Right lobe of liver (tissue), 4 donors: ENCODE measurements around the gene ZBTB7C.

ENCODE experiments used
- POLR2A ChIP-seq: fragments of 450-650 bp; IDR thresholded peaks from one replicate; pipeline ENCODE4 v1.6.1; 2017; ENCODE audit warnings: antibody characterized with exemption, mild to moderate bottlenecking
- TF ChIP-seq, protein P1 (sequence below), 4 donors: fragments of 200-600 bp in 3 of 4; fragments of 450-650 bp in 1 of 4; IDR thresholded peaks; one replicate each; pipeline versions ENCODE4 v1.5.1 to v1.8.0; 2016 to 2022; ENCODE audit warnings: antibody characterized with exemption in 4 of 4, mild to moderate bottlenecking in 2 of 4
- donor health status: DM: no; HTN: no; CAD: no.
- donor health status: DM: no; HTN: no; CAD: no.
- donor health status: DM: no; HTN: yes; CAD: no.

DNA sequence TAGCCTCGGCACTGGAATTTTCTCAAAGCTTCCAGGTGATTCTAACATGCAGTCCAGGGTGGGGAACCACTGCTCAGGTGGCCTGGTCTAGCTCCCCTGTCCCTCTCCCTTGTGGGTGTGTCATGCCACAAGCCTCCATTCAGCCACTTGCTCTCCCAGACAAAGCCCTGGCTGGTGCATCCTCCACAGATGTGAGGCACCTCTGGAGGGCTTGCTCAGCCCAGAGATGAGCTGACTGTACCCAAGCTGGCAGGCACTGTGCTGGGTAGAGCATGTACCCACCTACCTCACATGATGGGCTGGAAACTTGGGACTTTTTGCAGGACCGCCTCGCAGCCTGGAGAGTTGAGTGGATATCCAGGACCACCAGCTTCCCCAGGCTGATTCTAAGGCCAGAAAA is 88.1 kb downstream of the ZBTB7C start:
- TF ChIP-seq, protein P1, sequence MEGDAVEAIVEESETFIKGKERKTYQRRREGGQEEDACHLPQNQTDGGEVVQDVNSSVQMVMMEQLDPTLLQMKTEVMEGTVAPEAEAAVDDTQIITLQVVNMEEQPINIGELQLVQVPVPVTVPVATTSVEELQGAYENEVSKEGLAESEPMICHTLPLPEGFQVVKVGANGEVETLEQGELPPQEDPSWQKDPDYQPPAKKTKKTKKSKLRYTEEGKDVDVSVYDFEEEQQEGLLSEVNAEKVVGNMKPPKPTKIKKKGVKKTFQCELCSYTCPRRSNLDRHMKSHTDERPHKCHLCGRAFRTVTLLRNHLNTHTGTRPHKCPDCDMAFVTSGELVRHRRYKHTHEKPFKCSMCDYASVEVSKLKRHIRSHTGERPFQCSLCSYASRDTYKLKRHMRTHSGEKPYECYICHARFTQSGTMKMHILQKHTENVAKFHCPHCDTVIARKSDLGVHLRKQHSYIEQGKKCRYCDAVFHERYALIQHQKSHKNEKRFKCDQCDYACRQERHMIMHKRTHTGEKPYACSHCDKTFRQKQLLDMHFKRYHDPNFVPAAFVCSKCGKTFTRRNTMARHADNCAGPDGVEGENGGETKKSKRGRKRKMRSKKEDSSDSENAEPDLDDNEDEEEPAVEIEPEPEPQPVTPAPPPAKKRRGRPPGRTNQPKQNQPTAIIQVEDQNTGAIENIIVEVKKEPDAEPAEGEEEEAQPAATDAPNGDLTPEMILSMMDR (IDR thresholded peaks at IDR 0.05) = no peak
- TF ChIP-seq POLR2A = no peak
